Astrocyte (in vitro differentiated cells and primary cell): ENCODE results near the gene MAGI1. TPM values are rescaled to one million over a fixed set of nuclear protein-coding genes. Genes with fewer than 3 reads are reported as not detected.

Source experiments
- DNase-seq: peaks from one replicate; pipeline ENCODE4 v3.0.0-alpha.2; 2010; ENCODE audit warnings: low read depth
- FAIRE-seq: peaks from 2 replicates; lab custom pipeline; 2011; peaks lifted over from hg19 to GRCh38; lab: Jason Lieb, UNC
- H2AFZ ChIP-seq: 2 replicates; pipeline ENCODE4 v1.6.0; 2012; ENCODE audit warnings: low read depth, low read length, inconsistent platforms
- H3K27ac ChIP-seq: 2 replicates; pipeline ENCODE4 v1.5.1; 2011; ENCODE audit warnings: low read depth, low read length, inconsistent platforms
- H3K27me3 ChIP-seq: 2 replicates; pipeline ENCODE4 v1.6.0; 2011; ENCODE audit warnings: low read length, inconsistent platforms; ENCODE audit not compliant: insufficient read depth
- H3K36me3 ChIP-seq: 2 replicates; pipeline ENCODE4 v1.5.1; 2011; ENCODE audit warnings: low read length, inconsistent platforms; ENCODE audit not compliant: insufficient read depth
- H3K4me1 ChIP-seq: 2 replicates; pipeline ENCODE4 v1.5.1; 2011; ENCODE audit warnings: low read length, inconsistent platforms; ENCODE audit not compliant: insufficient read depth
- H3K4me2 ChIP-seq: 2 replicates; pipeline ENCODE4 v1.6.0; 2012; ENCODE audit warnings: low read length, inconsistent platforms
- H3K4me3 ChIP-seq: 2 replicates; pipeline ENCODE4 v1.5.1; 2011; ENCODE audit warnings: low read depth, mild to moderate bottlenecking, low read length, inconsistent platforms; ENCODE audit not compliant: insufficient read depth
- H3K79me2 ChIP-seq: 2 replicates; pipeline ENCODE4 v1.6.0; 2012; ENCODE audit warnings: mild to moderate bottlenecking, low read length, inconsistent platforms; ENCODE audit not compliant: insufficient read depth
- H3K9ac ChIP-seq: 2 replicates; pipeline ENCODE4 v1.6.0; 2012; ENCODE audit warnings: mild to moderate bottlenecking, low read length, inconsistent platforms
- H3K9me3 ChIP-seq: 2 replicates; pipeline ENCODE4 v1.5.1; 2012; ENCODE audit warnings: low read depth, mild to moderate bottlenecking, low read length, inconsistent platforms; ENCODE audit not compliant: insufficient read depth
- H4K20me1 ChIP-seq: 2 replicates; pipeline ENCODE4 v1.6.0; 2012; ENCODE audit warnings: low read length, inconsistent platforms; ENCODE audit not compliant: insufficient read depth
- H3K27ac Mint-ChIP-seq: one replicate; pipeline ENCODE4 v1.8.0; 2021; ENCODE audit warnings: mild to moderate bottlenecking, mixed read lengths; ENCODE audit not compliant: unreplicated experiment
- H3K27me3 Mint-ChIP-seq: one replicate; pipeline ENCODE4 v1.8.0; 2021; ENCODE audit warnings: low read depth, mixed read lengths; ENCODE audit not compliant: unreplicated experiment
- H3K36me3 Mint-ChIP-seq: one replicate; pipeline ENCODE4 v1.8.0; 2021; ENCODE audit warnings: low read depth, mixed read lengths; ENCODE audit not compliant: unreplicated experiment
- H3K4me1 Mint-ChIP-seq: one replicate; pipeline ENCODE4 v1.8.0; 2021; ENCODE audit warnings: low read depth, mixed read lengths; ENCODE audit not compliant: unreplicated experiment
- H3K4me3 Mint-ChIP-seq: one replicate; pipeline ENCODE4 v1.8.0; 2021; ENCODE audit warnings: mild to moderate bottlenecking, moderate library complexity, mixed read lengths; ENCODE audit not compliant: unreplicated experiment
- H3K9me3 Mint-ChIP-seq: one replicate; pipeline ENCODE4 v1.8.0; 2021; ENCODE audit warnings: mild to moderate bottlenecking, mixed read lengths; ENCODE audit not compliant: unreplicated experiment
- CTCF ChIP-seq: IDR thresholded peaks from 2 replicates; pipeline ENCODE4 v1.5.1; 2011; ENCODE audit warnings: low read depth, mild to moderate bottlenecking, inconsistent platforms, low read length, moderate library complexity; ENCODE audit not compliant: insufficient read depth
- EZH2 ChIP-seq: IDR thresholded peaks from 2 replicates; pipeline ENCODE4 v1.6.1; 2012; ENCODE audit warnings: mild to moderate bottlenecking, low read length, inconsistent platforms; ENCODE audit not compliant: insufficient read depth
- total RNA-seq: library from RNA; stranded (reverse); gene quantifications from 2 replicates; pipeline ENCODE4 v1.2.1, GENCODE V29; 2021

MAGI1 gene
- total RNA-seq, 1 donor from 2014 or later, result 31.8 TPM

DNA sequence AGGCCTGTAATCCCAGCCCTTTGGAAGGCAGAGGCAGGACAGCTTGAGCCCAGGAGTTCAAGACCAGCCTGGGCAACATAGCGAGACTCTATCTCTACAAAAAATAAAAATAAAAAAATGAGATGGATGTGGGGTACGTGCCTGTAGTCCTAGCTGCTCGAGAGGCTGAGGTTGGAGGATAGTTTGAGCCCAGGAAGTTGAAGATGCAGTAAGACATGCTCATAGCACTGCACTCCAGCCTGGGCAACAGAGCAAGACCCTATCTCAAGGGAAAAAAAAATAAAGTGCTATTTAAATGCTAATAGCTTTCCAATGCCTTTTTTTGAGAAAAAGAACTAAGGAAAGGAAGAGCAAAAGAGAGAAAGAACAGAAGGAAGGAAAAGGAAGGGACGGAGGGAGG is 94.5 kb downstream of the MAGI1 start:
- Histone ChIP-seq H3K9ac (no peak overlapping the region), H3K9me3 (no peaks in the 10 kb centered on the region), H2AFZ (no peak overlapping the region), H3K27me3 (no peaks in the 10 kb centered on the region), H3K36me3 (no peaks in the 10 kb centered on the region), H3K4me1 (peaks cover 11% of the 10 kb centered on the region), H3K27ac (no peak overlapping the region), H3K79me2 (no peaks in the 10 kb centered on the region), H4K20me1 (no peaks in the 10 kb centered on the region), H3K4me3 (no peak overlapping the region), H3K4me2 (no peak overlapping the region)
- H3K36me3 Mint-ChIP-seq, result no peaks in the 10 kb centered on the region
- TF ChIP-seq EZH2, result no peak
- no peak for TF ChIP-seq CTCF
- DNase-seq, result no peak
- no peaks in the 10 kb centered on the region for H3K27me3 Mint-ChIP-seq
- no peak overlapping the region for H3K4me3 Mint-ChIP-seq
- H3K4me1 Mint-ChIP-seq, result peaks cover 13% of the 10 kb centered on the region
- no peaks in the 10 kb centered on the region for H3K9me3 Mint-ChIP-seq
- no peak for FAIRE-seq
- H3K27ac Mint-ChIP-seq, result no peak overlapping the region

GRCh38 chr3:65939801-65940246 is 98.9 kb downstream of the MAGI1 start:
- DNase-seq (no peak), FAIRE-seq (no peak)
- Histone ChIP-seq H3K4me2 (no peak overlapping the region), H3K36me3 (no peaks in the 10 kb centered on the region), H3K4me3 (no peak overlapping the region), H3K79me2 (no peaks in the 10 kb centered on the region), H3K27ac (no peak overlapping the region), H3K9ac (no peak overlapping the region), H2AFZ (no peak overlapping the region), H3K27me3 (no peaks in the 10 kb centered on the region), H4K20me1 (peaks cover 10% of the 10 kb centered on the region), H3K9me3 (no peaks in the 10 kb centered on the region), H3K4me1 (no peaks in the 10 kb centered on the region)
- H3K4me3 Mint-ChIP-seq, result no peak overlapping the region
- TF ChIP-seq CTCF, result no peak
- TF ChIP-seq EZH2, result no peak
- H3K27me3 Mint-ChIP-seq, result no peaks in the 10 kb centered on the region
- H3K36me3 Mint-ChIP-seq, result peaks cover 9% of the 10 kb centered on the region
- H3K27ac Mint-ChIP-seq, result no peak overlapping the region
- peaks cover 12% of the 10 kb centered on the region for H3K9me3 Mint-ChIP-seq
- peaks cover 4% of the 10 kb centered on the region for H3K4me1 Mint-ChIP-seq

DNA sequence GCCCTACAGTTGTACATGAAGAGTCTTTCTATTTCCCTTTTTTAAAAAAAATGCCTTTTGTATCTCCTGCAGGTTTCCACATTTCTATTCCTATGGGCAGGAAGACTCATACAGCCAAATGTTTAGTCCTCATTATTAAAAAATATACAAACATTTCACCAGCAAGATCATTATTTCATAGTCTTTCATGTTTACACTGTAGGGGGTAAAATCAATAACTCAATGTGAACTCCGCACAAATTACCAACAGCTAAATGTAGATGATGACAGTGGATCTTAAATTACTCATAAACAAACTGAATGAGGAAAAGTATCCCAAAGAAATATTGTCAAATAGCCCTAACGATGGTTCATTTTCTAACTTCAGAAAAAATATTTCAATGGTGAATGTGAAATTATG is 99.5 kb downstream of the MAGI1 start:
- FAIRE-seq (peak; percentile 80), DNase-seq (no peak)
- peaks cover 10% of the 10 kb centered on the region for H4K20me1 ChIP-seq
- H3K36me3 Mint-ChIP-seq, result peaks cover 10% of the 10 kb centered on the region
- H3K4me1 Mint-ChIP-seq, result peaks cover 4% of the 10 kb centered on the region
- no peak overlapping the region for H3K27ac Mint-ChIP-seq
- H3K36me3 ChIP-seq, result no peaks in the 10 kb centered on the region
- no peaks in the 10 kb centered on the region for H3K79me2 ChIP-seq
- no peak overlapping the region for H3K4me2 ChIP-seq
- H3K4me3 ChIP-seq, result no peak overlapping the region
- H2AFZ ChIP-seq, result no peak overlapping the region
- peaks cover 13% of the 10 kb centered on the region for H3K9me3 Mint-ChIP-seq
- H3K9ac ChIP-seq, result no peak overlapping the region
- H3K27me3 Mint-ChIP-seq, result no peaks in the 10 kb centered on the region
- no peak overlapping the region for H3K27ac ChIP-seq
- TF ChIP-seq EZH2 (no peak), CTCF (no peak)
- no peaks in the 10 kb centered on the region for H3K27me3 ChIP-seq
- no peaks in the 10 kb centered on the region for H3K4me1 ChIP-seq
- no peak overlapping the region for H3K4me3 Mint-ChIP-seq
- no peaks in the 10 kb centered on the region for H3K9me3 ChIP-seq
